NCI-H2196 (cell line): ENCODE measurements around the gene ZBTB40.

Experiments
- DNase-seq: peaks from one replicate; lab custom pipeline; 2025; ENCODE audit not compliant: unreplicated experiment; lab: John Stamatoyannopoulos, UW

The ZBTB40 gene

GRCh38 chr1:22553991-22554522 lies 102.4 kb downstream of the ZBTB40 start:
- no peak for DNase-seq

GRCh38 chr1:22555371-22555656 lies 103.7 kb downstream of the ZBTB40 start:
- no peak for DNase-seq

- no peak for DNase-seq
Measured at GRCh38 chr1:22556391-22557104, 104.9 kb downstream of the ZBTB40 start.

- peak; percentile 18 for DNase-seq
Measured at GRCh38 chr1:22557341-22557950, 105.8 kb downstream of the ZBTB40 start.

GRCh38 chr1:22562584-22563583 lies 111.2 kb downstream of the ZBTB40 start, which contains the start of gene EPHA8:
Gene EPHA8 (plus strand): TSS chr1:22563489. CDS start chr1:22563636, 147 bp downstream.
- peak; percentile 17 for DNase-seq

- no peak for DNase-seq
Measured at GRCh38 chr1:22563671-22564602, 112.3 kb downstream of the ZBTB40 start.

- DNase-seq, result no peak
Measured at GRCh38 chr1:22566161-22566560, 114.5 kb downstream of the ZBTB40 start.

GRCh38 chr1:22567197-22567596 lies 115.5 kb downstream of the ZBTB40 start:
- DNase-seq, result no peak

- DNase-seq, result no peak
Measured at GRCh38 chr1:22567994-22568393, 116.3 kb downstream of the ZBTB40 start.

GRCh38 chr1:22569269-22569668 lies 117.6 kb downstream of the ZBTB40 start:
- DNase-seq, result no peak

- DNase-seq, result no peak
Measured at GRCh38 chr1:22570140-22570909, 118.7 kb downstream of the ZBTB40 start.

- no peak for DNase-seq
Measured at GRCh38 chr1:22572818-22573217, 121.2 kb downstream of the ZBTB40 start.

- no peak for DNase-seq
Measured at GRCh38 chr1:22573237-22573636, 121.6 kb downstream of the ZBTB40 start.

GRCh38 chr1:22575532-22576149 lies 124.0 kb downstream of the ZBTB40 start:
- DNase-seq, result no peak

GRCh38 chr1:22576150-22576544 lies 124.5 kb downstream of the ZBTB40 start:
- DNase-seq, result no peak

GRCh38 chr1:22576617-22577016 lies 125.0 kb downstream of the ZBTB40 start:
- DNase-seq, result no peak

GRCh38 chr1:22578732-22579361 lies 127.2 kb downstream of the ZBTB40 start:
- DNase-seq, result no peak

- DNase-seq, result no peak
Measured at GRCh38 chr1:22579541-22580155, 128.0 kb downstream of the ZBTB40 start.
